Gastroesophageal sphincter (tissue), 4 donors: ENCODE results near the gene RAP1GAP. TPM values are rescaled to one million over a fixed set of nuclear protein-coding genes. Genes with fewer than 3 reads are reported as not detected.

Experiments used
- ATAC-seq: fragments of 150-250 bp; one replicate; pipeline ENCODE4 v1.9.1; 2016; ENCODE audit warnings: mild to moderate bottlenecking, moderate library complexity
- H3K27ac ChIP-seq, 4 donors: fragments of 200-600 bp; sonication (generic) in 3 of 4; 1 replicate in 3 of 4; 2 replicates in 1 of 4; pipeline ENCODE4 v1.5.1; 2016 to 2019
- H3K27me3 ChIP-seq: fragments of 200-600 bp; sonication (generic); one replicate; pipeline ENCODE4 v1.5.1; 2019
- H3K36me3 ChIP-seq, 2 donors: fragments of 200-600 bp; sonication (generic); one replicate each; pipeline ENCODE4 v1.5.1; 2019; ENCODE audit warnings: control low read depth in 1 of 2
- H3K4me1 ChIP-seq, 3 donors: fragments of 200-600 bp; sonication (generic); 1 replicate in 2 of 3; 2 replicates in 1 of 3; pipeline ENCODE4 v1.5.1; 2016 to 2019; ENCODE audit warnings: control low read depth in 2 of 3
- H3K4me3 ChIP-seq, 2 donors: fragments of 200-600 bp; sonication (generic); one replicate each; pipeline ENCODE4 v1.5.1; 2019; ENCODE audit warnings: mild to moderate bottlenecking in 1 of 2, moderate library complexity in 1 of 2
- H3K9me3 ChIP-seq, 3 donors: fragments of 200-600 bp; sonication (generic); one replicate each; pipeline ENCODE4 v1.5.1; 2017 to 2019; ENCODE audit warnings: control low read depth in 2 of 3
- EP300 ChIP-seq: sonication (generic); formaldehyde crosslinking; IDR thresholded peaks from one replicate; pipeline ENCODE4 v1.6.1; 2017; ENCODE audit warnings: antibody characterized with exemption, mild to moderate bottlenecking
- POLR2A ChIP-seq, 2 donors: fragments of 450-650 bp; IDR thresholded peaks; one replicate each; pipeline ENCODE4 v1.6.1; 2017; ENCODE audit warnings: antibody characterized with exemption in 2 of 2, mild to moderate bottlenecking in 2 of 2, moderate library complexity in 1 of 2
- POLR2AphosphoS5 ChIP-seq: sonication (generic); formaldehyde crosslinking; IDR thresholded peaks from one replicate; pipeline ENCODE4 v1.6.1; 2017; ENCODE audit warnings: antibody characterized with exemption
- WGBS, 2 donors: methylation state at CpG; one replicate each; pipeline ENCODE4 v1.1.5; 2018; ENCODE audit warnings: low coverage in 1 of 2; 5-methylcytosine and 5-hydroxymethylcytosine counted together
- total RNA-seq, 4 donors: library from RNA; depleted of rRNA; stranded (reverse); fragments of >200 nt; gene quantifications; one replicate each; pipeline ENCODE4 v1.1.0, GENCODE V29; 2016
- TF ChIP-seq, protein P1 (sequence below), 4 experiments: fragments of 200-600 bp in 2 of 4; fragments of 450-650 bp in 2 of 4; sonication (generic) in 1 of 4; IDR thresholded peaks; one replicate each; pipeline ENCODE4 v1.5.1; 2017 to 2019; ENCODE audit warnings: antibody characterized with exemption in 4 of 4, mild to moderate bottlenecking in 2 of 4, moderate library complexity in 2 of 4

Gene RAP1GAP
- total RNA-seq, 4 donors from 2014 or later, result 0.12 to 2.3 TPM; not detected in 2

DNA sequence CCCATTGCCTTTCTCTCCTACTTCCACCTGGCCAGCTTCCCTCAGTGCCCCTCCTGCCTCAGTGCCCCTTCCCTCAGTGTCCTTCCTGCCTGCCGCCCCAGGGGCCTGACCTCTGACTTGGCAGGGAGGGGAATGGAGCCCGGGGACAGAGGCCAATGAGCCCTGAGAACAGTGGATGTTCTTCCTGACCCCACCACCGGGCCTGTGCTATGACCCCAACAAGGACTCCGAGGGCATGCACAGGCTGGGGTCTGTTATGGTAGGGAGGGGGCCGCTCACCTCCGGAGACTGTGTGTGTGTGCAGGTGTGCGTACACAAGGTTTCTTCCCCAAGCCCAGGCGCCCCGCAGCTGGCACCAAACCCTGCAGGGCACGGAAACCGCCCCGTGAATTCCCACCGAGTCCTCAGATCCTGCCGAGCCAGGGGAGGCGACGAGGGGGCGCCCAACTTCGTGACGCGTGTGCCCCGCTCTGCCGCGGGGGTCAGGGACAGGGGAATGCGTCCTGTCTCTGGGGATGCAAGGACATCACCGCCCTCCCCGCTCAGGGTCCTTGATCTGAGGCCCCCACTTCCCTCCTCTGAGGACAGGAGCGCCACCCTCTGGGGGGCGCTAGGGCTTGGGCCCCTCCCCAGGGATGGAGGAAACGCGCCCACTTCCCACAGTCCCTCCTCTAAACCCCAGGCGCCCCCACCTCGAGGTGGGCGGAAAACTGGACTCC, 766 bp downstream of the RAP1GAP start:
- TF ChIP-seq, protein P1, sequence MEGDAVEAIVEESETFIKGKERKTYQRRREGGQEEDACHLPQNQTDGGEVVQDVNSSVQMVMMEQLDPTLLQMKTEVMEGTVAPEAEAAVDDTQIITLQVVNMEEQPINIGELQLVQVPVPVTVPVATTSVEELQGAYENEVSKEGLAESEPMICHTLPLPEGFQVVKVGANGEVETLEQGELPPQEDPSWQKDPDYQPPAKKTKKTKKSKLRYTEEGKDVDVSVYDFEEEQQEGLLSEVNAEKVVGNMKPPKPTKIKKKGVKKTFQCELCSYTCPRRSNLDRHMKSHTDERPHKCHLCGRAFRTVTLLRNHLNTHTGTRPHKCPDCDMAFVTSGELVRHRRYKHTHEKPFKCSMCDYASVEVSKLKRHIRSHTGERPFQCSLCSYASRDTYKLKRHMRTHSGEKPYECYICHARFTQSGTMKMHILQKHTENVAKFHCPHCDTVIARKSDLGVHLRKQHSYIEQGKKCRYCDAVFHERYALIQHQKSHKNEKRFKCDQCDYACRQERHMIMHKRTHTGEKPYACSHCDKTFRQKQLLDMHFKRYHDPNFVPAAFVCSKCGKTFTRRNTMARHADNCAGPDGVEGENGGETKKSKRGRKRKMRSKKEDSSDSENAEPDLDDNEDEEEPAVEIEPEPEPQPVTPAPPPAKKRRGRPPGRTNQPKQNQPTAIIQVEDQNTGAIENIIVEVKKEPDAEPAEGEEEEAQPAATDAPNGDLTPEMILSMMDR (IDR thresholded peaks at IDR 0.05), result no peak
- no peak overlapping the region for H3K27ac ChIP-seq
- peaks cover 62% of the 10 kb centered on the region for H3K27me3 ChIP-seq
- no peaks in the 10 kb centered on the region for H3K36me3 ChIP-seq
- 23% methylated on average over 3 of the region's 33 CpGs; no CpG with 5 or more reads in 1 of the 2 donors for WGBS, 2 donors
- peak overlapping the region in 1 of 2 donors; percentile 49 for H3K4me3 ChIP-seq
- ATAC-seq, result no peak
- H3K9me3 ChIP-seq, result no peaks in the 10 kb centered on the region
- H3K4me1 ChIP-seq, result peaks cover 5 to 47% (median 29%) of the 10 kb centered on the region in 3 donors

DNA sequence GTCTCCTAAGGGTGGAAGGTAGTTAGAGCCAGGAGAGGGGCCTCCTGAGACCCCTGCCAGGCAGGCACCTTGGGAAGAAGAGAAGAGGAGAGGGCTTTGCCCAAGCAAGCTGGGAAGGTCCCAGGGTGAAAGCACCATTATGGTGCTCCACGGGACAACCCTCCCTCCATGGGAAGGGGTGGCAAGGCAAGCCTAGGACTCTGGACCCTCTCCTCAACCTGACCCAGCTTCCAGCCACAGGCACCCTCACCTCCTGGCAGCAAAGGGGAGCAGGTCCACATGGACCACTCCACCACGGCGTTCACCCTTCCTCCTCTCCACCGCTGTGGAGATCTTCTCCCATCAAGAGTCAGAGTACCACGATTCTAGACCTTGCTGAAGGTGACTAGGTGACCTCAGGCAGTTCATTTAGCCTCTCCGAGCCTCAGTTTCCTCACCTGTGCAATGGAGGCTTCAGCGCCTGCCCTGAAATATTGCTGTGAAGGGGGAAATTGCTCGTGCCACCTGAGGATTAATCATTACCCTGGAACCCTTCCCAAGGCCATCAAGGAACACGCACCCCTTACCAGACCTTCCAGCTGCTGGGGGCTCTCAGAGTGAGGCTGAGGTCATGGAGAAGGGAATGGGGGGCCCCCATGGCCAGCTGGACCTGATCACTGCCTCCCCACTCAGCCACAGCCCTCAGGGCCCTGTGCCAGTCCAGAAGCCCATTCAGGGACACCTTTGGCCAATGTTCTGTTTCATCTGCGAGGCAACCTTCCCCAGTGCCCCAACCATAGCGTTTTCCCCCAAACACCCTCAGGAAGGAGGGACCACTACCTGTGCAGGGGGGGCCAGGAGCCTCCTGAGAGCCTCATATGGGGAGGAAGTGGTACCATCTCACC, 1.6 kb downstream of the RAP1GAP start:
- H3K4me1 ChIP-seq, result peaks cover 0 to 39% (median 21%) of the 10 kb centered on the region in 3 donors
- no peaks in the 10 kb centered on the region for H3K36me3 ChIP-seq
- H3K27me3 ChIP-seq, result peaks cover 70% of the 10 kb centered on the region
- no peak for ATAC-seq
- 85 to 100% methylated on average over 1 to 10 of the region's 11 CpGs for WGBS, 2 donors
- no peak overlapping the region for H3K4me3 ChIP-seq
- H3K27ac ChIP-seq, result no peak overlapping the region
- TF ChIP-seq EP300 (no peak), POLR2AphosphoS5 (no peak)
- TF ChIP-seq, protein P1 (IDR thresholded peaks at IDR 0.05), result no peak
- no peaks in the 10 kb centered on the region for H3K9me3 ChIP-seq

DNA sequence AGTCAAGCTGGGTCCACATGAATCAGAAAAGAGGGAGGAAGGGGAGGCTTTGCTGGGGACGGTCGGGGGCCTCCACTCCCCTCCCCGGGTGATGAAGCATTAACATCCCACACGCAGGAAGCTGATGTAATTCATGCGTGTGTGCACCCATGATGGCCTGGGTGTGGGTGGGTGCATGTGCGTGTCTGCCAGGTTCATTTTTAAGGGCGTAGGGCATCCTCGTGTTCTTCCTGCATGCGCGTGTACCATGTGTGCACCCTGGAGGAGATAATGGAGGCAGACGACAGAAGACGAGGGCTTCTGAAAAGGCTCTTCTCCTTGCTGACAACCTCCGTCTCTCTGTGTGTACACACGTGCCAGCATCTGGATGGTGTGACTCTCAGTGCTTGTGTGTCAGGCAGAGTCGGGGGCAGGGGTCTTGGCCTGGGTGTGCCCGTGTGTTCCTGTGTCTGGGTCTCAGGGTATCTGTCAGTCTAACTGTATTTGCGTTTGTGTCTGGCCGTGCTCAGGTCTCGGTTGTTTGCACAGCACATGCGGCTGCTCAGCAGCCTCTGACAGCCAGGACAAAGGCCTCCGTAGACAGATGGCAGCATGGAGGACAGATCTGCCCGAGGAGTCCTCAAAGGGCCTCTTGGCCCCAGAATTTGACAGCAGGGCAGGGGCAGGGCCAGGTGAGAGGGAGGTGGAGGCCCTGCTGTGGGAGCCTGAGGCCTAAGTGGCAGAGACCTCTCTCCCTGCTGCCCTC, 2.4 kb downstream of the RAP1GAP start:
- no peak overlapping the region for H3K4me3 ChIP-seq
- TF ChIP-seq, protein P1 (IDR thresholded peaks at IDR 0.05), result no peak
- TF ChIP-seq EP300, result no peak
- TF ChIP-seq POLR2A (IDR thresholded peaks at IDR 0.05), result no peak
- no peak for TF ChIP-seq POLR2AphosphoS5
- no peaks in the 10 kb centered on the region for H3K36me3 ChIP-seq
- WGBS, 2 donors, result 60% methylated on average over 5 of the region's 22 CpGs; no CpG with 5 or more reads in 1 of the 2 donors
- peaks cover 0 to 31% (median 17%) of the 10 kb centered on the region in 3 donors for H3K4me1 ChIP-seq
- H3K27me3 ChIP-seq, result peaks cover 78% of the 10 kb centered on the region
- H3K9me3 ChIP-seq, result no peaks in the 10 kb centered on the region
- H3K27ac ChIP-seq, result no peak overlapping the region
- ATAC-seq, result no peak

DNA sequence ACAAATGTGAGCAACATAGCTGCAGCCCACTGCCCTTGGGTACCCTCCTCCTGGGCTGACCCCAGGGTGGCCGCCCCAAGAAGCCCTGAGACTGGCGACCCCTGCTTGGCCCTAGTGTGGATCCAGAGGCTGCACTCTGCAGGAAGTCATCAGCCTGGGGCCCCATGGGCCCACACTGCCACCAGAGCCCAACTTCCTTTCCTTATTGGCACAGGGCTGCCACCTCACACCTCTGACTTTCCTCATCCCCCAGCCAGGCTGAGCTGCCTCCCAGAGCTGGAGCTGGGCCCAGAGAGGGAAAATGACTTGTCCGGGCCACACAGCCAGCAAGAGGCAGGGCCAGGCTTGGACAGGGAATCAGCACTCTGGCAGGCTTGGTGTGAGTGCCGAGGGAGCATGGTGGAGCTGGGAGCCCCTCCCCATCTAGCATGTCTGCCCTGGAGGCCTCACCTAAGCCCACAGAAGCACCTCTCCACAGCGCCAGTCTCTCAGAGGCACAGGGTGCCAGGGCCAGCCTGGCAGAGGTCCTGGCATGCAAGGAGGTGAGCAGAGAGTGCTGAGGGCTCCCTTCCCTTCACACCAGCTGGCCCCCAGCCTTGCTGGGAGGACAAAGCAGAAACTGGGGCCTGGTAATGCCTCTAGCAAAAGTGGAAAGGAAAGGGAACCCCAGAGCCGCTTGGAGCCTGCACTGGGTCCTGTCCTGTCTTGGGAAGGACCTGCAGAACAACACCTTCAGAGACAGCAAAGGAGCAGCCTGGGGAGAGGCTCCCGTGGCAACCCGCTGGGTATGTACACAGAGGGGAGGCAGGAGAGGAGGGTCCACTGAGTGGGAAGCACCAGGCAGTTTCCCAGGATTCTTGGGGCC, 3.2 kb downstream of the RAP1GAP start:
- ATAC-seq, result no peak
- TF ChIP-seq, protein P1 (IDR thresholded peaks at IDR 0.05), result no peak
- TF ChIP-seq POLR2AphosphoS5, result no peak
- no peak for TF ChIP-seq EP300
- no peak for TF ChIP-seq POLR2A (IDR thresholded peaks at IDR 0.05)
- Histone ChIP-seq H3K27me3 (peaks cover 84% of the 10 kb centered on the region), H3K27ac (no peak overlapping the region), H3K36me3 (no peaks in the 10 kb centered on the region), H3K9me3 (no peaks in the 10 kb centered on the region), H3K4me1 (peaks cover 0 to 24% (median 17%) of the 10 kb centered on the region in 3 donors), H3K4me3 (no peak overlapping the region)
- 63% methylated on average over 3 of the region's 8 CpGs; no CpG with 5 or more reads in 1 of the 2 donors for WGBS, 2 donors
